Bronchial smooth muscle cell (primary cell): ENCODE results near the gene RGP1. TPM values are rescaled to one million over a fixed set of nuclear protein-coding genes. Genes with fewer than 3 reads are reported as not detected.

Experiments
- total RNA-seq: library from RNA; depleted of rRNA; stranded (reverse); fragments of >200 nt; gene quantifications from 2 replicates; pipeline ENCODE4 v1.2.1, GENCODE V29; 2014

The RGP1 gene, protein sequence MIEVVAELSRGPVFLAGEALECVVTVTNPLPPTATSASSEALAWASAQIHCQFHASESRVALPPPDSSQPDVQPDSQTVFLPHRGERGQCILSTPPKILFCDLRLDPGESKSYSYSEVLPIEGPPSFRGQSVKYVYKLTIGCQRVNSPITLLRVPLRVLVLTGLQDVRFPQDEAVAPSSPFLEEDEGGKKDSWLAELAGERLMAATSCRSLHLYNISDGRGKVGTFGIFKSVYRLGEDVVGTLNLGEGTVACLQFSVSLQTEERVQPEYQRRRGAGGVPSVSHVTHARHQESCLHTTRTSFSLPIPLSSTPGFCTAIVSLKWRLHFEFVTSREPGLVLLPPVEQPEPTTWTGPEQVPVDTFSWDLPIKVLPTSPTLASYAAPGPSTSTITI
- 10.2 and 10.6 TPM in 2 replicates for total RNA-seq

DNA sequence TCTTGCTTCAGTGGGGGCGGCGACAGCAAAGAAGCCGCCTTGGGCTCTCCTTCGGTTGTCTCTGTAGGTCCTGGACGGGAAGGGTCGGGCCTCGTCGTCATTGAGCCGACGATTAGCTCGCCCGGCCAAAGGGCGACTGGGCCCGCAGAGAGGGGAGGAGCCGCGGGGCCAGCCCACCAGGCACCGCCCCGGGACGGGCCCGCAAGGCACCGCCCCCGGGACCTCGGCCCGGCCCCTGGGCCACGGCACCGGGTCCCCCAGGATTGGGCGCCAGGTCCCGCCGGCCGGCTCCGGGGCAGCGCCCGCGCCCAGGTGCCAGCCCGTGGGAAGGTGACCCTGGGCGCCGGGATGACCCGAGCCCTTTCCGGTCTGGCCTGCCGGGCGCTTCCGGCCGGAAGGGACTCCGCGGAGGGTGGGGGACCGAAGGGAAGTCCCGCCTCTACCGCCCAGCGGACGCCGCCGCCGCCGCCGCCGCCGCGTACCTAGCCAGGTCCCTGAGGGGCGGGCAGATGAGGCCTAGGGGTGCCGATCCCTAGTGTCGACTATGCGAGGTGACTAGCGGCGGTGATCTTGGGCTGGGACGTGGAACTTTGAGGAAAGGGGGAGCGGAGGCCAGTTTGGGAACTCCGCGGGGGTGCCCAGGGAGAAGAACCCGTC, at the start of gene RGP1, which contains the start of gene GBA2:
Gene RGP1 (plus strand): TSS at position 430 of the 657 bp plus-strand sequence. CDS start 469 bp downstream, outside the sequence.
Gene GBA2 (minus strand): TSS at position 371 of the 657 bp plus-strand sequence. CDS start 524 bp downstream, outside the sequence.

DNA sequence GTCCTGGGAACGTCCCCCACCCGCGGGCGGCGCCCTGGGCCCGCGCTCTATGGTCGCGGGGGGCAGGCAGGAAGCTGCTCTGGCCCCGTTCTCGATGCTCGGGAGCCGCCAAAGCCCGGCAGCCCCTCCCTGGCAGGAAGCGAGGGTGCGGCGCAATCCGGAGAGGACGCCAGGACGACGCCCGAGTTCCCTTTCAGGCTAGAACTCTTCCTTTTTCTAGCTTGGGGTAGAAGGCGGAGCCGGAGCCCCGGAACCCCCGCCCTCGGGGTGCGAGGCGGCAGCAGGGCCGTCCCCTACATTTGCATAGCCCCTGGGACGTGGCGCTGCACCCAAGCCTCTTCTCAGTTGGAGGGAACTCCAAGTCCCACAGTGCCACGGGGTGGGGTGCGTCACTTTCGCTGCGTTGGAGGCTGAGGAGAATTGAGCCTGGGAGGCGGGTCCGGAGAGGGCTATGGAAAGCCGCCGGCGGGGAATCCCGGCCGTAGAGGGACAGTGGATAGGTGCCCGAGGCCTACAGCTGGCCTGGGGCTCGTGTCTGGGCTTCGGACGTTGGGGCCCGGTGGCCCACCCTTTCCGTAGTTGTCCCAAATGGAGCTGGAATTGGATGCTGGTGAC, 16.8 kb upstream of the RGP1 start, which contains the start of the genes CREB3 and TLN1:
Gene CREB3 (plus strand): TSS at position 482 of the 615 bp plus-strand sequence. CDS start 107 bp downstream, at position 589.
Gene TLN1 (minus strand): TSS at position 11 of the 615 bp plus-strand sequence. CDS start 6,501 bp downstream, outside the sequence.

DNA sequence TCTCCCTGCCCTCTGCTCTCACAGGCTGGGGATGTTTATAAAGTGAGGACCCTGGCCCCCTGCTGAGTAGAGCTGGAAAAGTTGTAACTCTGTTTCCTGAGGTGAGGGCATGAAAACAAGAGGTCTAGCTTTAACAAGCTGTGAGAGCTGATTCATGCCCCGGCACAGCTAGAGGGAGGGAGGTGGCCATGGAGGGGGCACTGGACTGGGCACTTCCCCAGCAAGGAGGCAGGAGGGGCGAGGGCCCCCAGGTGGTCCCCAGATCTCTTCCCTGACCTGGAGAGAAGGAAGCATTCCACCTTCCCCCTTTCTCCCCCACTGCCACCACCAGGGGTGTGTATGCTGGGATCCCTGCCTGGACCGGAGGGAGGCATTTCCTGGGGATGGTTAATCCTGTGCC, 5.2 kb downstream of the RGP1 start, which contains the start of gene MSMP:
Gene MSMP (minus strand): TSS at position 13 of the 400 bp plus-strand sequence. CDS start 147 bp downstream, outside the sequence.

DNA sequence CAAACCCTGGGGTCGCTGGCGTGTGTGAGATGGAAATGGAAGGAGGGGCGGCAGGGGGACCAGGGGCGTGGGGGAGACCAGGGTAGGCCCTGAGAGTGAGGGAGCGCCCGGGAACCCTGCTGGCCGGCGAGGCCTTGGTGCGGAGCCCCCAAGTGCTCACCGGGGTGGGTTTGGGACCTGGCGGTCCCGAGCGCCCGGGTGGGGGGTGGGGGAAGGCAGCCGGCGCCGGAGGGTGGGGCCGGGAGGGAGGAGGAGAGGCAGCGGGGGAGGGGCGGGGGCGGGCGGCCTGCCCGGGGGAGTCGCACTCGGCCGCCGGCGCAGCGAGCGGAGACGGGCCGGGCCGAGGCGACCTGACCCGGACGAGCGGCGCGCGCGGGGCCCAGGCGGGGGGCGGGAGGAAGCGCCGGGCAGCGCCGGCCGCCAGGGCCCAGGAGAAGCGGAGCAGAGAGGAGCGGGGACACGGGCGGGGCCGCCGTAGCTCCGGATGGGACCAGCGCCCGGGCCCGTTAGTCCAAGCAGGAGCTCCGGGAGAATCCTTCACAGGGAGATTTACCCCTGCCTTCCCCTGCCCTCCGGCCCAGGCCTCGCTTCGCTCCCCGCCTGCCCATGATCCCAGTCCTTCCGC, 42.3 kb downstream of the RGP1 start, which contains the start of gene NPR2:
Gene NPR2 (plus strand): TSS at position 295 of the 625 bp plus-strand sequence. CDS start 818 bp downstream, outside the sequence.

Other genes starting within 250 kb of the RGP1 start
- gene TESK1, start 144.0 kb upstream of the RGP1 start, total RNA-seq, result 7.3 and 11.9 TPM in 2 replicates
- gene CD72, start 130.9 kb upstream of the RGP1 start, total RNA-seq, result 1.3 and 1.9 TPM in 2 replicates
- gene SIT1, start 98.4 kb upstream of the RGP1 start, total RNA-seq, result 0.32 TPM in 1 of 2 replicates, not detected in the other
- gene RMRP, start 91.3 kb upstream of the RGP1 start, total RNA-seq, result 67,158 and 134,448 TPM in 2 replicates
- 10.8 and 11.7 TPM in 2 replicates for gene CCDC107, start 91.0 kb upstream of the RGP1 start, total RNA-seq
- under 0.01 and 0.32 TPM in 2 replicates for gene ARHGEF39, start 84.1 kb upstream of the RGP1 start, total RNA-seq
- 0.86 and 1.7 TPM in 2 replicates for gene CA9, start 75.4 kb upstream of the RGP1 start, total RNA-seq
- 925 and 1,339 TPM in 2 replicates for gene TPM2, start 59.4 kb upstream of the RGP1 start, total RNA-seq
- 209 and 221 TPM in 2 replicates for gene TLN1, start 17.1 kb upstream of the RGP1 start, total RNA-seq
- gene CREB3, start 16.6 kb upstream of the RGP1 start, total RNA-seq, result 42.9 and 50.1 TPM in 2 replicates
- gene GBA2, start 59 bp upstream of the RGP1 start, total RNA-seq, result 13.9 and 21.4 TPM in 2 replicates
- gene MSMP, start 5.0 kb downstream of the RGP1 start, total RNA-seq, result not detected in 2 replicates
- gene NPR2, start 42.3 kb downstream of the RGP1 start, total RNA-seq, result 25.7 and 28.2 TPM in 2 replicates
- 1.5 and 1.6 TPM in 2 replicates for gene SPAG8, start 63.0 kb downstream of the RGP1 start, total RNA-seq
- gene HINT2, start 65.8 kb downstream of the RGP1 start, total RNA-seq, result 27.3 and 27.7 TPM in 2 replicates
- gene FAM221B, start 79.4 kb downstream of the RGP1 start, total RNA-seq, result not detected in 2 replicates
- gene TMEM8B, start 79.9 kb downstream of the RGP1 start, total RNA-seq, result 2.4 and 2.7 TPM in 2 replicates
- gene OR13J1, start 121.1 kb downstream of the RGP1 start, total RNA-seq, result not detected in 2 replicates
- 0.16 and 0.17 TPM in 2 replicates for gene HRCT1, start 156.9 kb downstream of the RGP1 start, total RNA-seq
- under 0.01 and 0.17 TPM in 2 replicates for gene SPAAR, start 160.2 kb downstream of the RGP1 start, total RNA-seq
- not detected in 2 replicates for gene OR2S2, start 208.9 kb downstream of the RGP1 start, total RNA-seq